Epidermal melanocyte (primary cell): ENCODE data around the gene GLS2.
"Not testable (repeated sequence)": the region's sequence is repeated elsewhere in the genome, so short reads cannot be mapped to it uniquely, and the experiment has no call there.

Source experiments
- DNase-seq: peaks from one replicate; pipeline ENCODE4 v3.0.0; 2011; ENCODE audit warnings: low spot score; ENCODE audit not compliant: insufficient read length

The GLS2 gene

DNA sequence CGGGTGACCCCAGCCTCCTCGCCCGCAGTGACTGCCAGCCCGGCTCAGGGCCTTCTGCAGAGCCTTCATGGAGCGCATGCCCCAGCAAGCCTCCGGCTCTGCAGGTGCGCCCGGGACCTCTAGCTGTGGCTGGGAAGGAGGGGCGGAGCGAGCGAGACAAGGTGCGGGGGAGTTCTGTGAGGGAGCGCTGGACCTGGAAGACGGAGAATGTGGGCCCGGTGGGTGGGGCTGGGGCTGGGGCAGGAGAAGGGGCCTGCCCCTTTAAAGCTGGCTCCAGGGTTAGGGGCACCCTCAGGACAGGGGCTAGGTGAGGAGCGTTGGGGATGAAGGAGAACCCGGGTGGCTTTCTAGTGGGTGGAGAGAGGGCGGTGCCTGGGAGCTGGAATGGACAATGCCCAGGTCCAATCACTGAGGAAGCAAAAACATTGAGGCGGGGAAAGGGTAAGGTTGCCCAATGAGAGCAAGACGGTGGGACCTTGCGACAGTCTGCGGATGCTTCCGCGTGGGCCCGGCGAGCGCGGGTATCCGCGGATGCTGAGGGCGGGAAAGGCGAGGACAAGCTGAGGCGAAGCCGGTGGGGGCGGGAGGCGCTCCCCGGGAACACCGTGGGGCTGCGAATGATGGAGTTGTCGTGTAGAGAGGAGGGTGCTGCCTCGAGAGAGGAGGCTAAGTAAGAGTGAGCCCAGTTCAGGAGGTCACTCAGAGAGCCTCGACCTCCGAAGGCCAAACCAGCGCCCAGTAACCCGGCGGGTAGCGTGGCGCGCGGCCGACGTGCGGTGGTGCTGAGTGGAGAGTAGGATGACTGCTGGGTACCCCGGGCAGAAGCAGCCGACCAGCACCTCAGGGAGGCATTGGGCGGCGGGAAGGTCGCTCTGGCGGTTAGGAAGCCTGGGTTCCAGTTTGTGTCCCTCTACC, at the start of gene GLS2:
Gene GLS2 (minus strand): TSS at position 121 of the 915 bp plus-strand sequence. CDS start 43 bp downstream, at position 78.
- peak; percentile 69 for DNase-seq

DNA sequence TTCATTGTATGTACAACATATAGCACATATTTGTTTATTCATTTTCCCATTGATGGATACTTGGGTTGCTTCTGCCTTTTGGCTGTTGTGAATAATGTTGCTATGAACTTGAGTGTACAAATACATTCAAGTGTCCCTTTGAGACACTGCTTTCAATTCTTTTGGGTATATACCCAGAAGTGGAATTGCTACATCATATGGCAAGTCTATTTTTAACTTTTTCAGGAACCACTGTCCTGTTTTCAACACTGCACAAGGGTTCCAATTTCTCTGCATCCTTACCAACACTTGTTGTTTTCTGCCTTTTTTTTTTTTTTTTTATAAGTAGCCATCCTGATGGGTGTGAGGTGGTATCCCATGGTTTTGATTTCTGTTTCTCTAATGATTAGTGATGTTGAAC, 49.6 kb upstream of the GLS2 start:
- no peak for DNase-seq

DNA sequence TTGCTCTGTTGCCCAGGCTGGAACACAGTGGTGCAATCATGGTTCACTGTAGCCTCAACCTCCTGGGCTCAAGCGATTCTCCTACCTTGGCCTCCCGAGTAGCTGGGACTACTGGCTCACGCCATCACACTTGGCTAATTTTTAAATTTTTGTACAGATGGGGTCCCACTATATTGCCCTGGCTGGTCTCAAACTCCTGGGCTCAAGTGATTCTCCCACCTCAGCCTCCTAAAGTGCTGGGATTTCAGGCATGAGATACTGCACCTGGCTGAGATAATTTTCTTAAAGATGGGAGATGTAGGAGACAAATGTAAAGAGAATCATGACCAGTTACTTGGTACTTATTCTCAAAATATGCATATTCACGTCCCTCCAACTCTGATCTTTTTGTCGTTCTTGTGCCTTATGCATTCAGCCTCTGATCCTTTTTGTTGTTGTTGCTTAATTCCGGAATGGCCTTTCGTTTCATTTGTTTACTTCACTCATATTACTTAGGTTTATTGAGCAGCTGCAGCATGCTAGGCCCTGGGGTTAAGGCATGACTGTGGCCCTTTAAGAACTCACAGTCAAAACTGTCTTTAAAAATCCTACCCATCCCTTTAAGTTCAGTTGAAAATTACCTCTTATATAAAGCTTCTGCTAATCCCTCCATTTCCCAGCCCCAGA, 42.6 kb upstream of the GLS2 start:
- DNase-seq, result no peak

DNA sequence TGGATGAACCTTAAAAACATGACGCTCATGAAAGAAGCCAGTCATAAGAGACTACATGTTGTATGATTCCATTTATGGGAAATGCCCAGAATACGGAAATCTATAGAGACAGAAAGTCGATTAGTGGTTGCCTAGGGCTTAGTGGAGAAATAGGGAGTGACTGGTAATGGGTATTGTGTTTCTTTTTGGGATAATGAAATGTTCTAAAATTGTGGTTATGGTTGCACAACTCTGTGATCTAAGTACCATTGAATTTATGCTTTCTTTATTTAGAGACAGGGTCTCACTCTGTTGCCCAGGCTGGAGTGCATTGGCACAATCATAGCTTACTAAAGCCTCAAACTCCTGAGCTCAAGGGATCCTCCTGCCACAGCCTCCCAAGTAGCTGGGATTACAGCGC, 41.7 kb upstream of the GLS2 start:
- DNase-seq, result no peak

DNA sequence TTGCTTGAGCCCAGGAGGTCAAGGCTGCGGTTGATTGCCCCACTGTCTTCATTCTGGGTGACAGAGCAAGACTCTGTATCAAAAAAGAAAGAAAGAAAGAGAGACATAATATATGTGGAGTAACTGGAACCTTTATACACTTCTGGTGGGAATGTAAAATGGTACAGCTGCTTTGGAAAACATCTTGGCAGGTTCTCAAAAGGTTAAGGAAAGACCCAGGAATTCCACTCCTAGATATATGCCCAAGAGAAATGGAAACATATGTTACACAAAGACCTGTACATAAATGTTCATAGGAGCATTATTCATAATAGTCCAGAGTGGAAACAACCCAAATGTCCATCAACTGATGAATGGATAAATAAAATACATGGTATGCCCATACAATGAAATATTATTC, 40.9 kb upstream of the GLS2 start:
- no peak for DNase-seq

DNA sequence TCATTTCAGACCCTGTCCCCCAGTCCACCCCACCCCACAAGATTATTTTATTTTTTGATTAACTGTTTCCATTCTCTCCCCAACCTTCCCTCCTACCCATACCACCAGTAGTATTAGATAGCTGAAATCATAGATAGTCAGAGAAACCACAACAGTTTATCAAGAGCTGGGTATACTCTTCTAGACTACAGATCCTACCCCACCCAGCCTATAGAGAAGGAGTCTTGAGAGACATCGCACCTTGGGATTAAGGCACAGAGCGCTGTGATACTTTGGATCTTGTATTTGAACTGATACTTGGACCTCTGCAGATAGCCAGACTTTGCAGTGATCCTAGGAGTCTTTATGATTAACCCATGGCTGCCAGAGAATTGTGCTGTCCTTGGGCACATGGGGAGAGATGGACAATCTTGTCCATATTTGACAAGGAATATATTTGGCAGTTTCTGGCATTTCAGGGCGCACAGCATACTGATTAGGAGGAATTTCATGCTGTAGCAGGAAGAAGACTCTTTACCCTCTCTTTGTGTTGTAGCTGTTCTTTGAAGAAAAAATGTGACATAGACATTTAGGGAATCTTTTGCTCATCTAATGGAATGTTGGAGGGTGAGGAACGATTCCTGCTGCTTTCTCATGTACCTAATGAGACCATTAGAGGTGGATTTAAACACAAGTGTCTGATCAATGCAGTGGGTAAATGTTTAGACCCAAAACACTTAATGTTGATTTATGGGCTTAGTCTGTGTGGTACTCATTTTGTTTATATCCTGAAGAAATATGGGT, 34.6 kb upstream of the GLS2 start:
- no peak for DNase-seq

DNA sequence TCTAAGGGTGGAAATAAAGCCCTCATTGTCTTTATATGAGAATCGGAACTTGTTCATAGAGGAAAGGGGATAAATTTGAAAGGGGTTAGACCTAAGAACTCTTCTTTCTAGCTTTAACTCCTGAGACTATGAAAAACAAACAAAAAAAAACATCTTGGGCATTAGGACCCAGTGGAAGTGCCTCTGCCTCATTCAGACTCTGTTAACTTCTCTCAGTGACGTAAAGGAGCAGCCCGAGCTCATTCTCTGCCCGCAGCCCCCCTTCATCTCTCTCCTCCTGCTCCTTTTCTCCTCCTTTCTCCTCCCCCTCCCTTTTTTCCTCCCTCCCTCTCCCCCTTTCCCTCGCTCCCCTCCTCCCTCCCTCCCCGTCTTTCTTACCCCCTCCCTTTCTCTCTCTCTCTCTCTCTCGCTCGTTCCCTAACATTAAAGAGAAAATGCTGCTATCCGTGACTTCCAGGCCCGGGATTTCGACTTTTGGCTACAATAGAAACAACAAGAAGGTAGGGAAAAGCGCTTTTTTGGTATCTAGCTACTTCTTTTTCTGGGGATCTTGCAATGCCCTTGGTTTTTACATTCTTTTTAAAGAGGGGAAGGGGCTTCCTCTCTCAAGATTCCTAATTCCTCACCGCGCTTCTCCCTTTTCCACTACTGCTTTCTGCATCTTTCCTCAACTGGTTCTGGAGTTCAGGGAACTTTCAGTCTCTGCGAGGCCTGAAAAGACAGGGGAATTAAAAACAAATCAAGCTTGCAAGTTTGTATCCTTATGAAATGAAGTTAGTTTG, 33.8 kb upstream of the GLS2 start, which contains the start of gene RBMS2:
Gene RBMS2 (plus strand): TSS at position 231 of the 782 bp plus-strand sequence. CDS start 204 bp downstream, at position 435.
- peak; percentile 60 for DNase-seq

DNA sequence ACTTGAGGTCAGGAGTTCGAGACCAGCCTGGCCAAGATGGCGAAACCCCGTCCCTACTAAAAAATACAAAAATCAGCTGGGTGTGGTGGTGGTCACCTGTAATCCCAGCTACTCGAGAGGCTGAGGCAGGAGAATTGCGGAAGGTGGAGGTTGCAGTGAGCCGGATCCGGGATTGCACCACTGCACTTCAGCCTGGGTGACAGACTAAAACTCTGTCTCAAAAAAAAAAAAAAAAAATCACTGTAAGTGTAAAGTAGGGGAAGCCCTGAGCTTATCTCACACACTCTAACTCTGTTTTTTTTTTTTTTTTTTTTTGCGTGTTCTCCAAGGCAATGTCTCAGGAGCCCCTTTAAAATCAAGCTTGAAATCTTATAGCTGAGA, 33.2 kb upstream of the GLS2 start:
- no peak for DNase-seq

DNA sequence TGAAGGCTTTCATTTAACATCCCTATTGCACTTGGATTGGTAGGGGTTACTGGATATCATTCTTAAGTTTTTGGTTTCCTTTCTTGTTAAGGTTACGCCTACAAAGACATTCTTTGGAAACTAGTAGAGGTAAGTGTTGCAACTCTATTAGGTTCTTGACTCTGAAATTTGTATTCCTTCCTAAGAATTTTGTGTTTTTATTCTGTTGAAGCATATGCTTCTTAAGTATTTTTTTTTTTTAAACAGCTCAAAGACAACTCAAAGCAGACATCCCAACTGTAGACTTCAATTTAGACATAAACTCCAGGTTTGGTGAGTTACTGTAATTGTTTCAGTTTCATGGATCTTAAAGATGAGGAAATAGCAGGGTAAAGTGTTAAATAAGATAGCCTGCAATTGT, 32.5 kb upstream of the GLS2 start:
- DNase-seq, result no peak

DNA sequence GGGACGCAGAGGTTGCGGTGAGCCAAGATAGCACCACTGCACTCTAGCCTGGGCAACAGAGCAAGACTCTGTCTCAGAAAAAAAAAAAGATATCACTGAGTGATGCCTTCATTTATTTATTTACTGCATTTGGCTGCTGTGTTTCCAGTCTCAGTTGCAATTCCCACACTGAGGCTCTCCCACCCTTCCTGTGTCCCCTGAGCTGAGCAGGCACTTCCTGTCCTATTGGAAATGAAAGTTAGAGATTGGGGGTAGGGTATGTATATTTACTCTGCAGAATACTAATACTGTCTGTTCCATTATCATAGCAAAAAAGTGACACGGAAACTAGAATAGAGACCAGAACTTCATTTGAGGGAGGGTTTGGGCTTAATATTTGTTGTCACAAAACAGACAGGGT, 32.1 kb upstream of the GLS2 start:
- no peak for DNase-seq

DNA sequence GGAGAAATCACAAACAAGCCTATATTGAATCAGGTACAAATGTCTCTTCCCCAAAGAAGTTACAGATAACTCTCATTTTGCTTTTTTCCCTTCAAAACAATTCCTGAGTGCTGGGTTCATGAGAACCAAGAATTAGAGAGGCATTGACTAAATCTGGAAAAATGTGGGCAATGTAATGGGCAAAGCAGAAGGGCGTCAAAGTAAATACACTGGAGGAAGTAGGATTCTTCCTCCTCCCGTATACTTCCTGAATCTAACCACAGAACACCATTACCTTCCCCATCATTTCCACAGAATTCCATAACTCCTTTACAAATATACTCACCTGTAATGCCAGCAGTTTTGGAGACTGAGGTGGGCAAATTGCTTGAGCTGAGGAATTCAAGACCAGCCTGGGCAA, 30.6 kb upstream of the GLS2 start:
- DNase-seq, result no peak

DNA sequence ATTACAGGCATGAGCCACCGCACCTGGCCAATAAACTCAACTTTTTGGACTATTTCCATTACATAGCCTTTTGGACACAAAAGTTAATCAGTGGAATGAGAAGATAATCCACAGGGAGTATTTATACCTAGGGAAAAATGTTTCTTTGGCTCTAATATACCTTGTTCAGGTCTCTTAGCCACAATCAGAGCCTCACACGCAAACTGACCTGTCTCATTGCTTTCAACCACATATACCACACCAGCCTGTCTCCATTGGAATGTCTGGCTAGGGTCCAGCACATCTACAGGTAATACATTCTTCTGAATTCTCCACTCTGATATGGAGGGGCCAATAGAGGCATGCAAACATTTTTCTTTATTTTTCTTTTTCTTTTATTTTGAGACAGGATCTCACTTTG, 29.9 kb upstream of the GLS2 start:
- no peak for DNase-seq

DNA sequence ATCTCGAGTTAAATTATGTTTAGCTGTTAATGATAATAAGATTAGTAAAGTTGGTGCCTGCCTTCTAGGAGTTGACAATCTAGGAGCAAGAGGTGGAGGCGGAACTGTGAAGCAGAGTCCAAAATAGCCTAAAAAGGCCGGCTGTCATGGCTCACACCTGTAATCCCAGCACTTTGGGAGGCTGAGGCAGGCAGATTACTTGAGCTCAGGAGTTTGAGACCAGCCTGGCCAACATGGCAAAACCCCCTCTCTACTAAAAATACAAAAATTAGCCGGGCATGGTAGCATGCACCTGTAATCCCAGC, 26.0 kb upstream of the GLS2 start:
- DNase-seq, result not testable (repeated sequence)

DNA sequence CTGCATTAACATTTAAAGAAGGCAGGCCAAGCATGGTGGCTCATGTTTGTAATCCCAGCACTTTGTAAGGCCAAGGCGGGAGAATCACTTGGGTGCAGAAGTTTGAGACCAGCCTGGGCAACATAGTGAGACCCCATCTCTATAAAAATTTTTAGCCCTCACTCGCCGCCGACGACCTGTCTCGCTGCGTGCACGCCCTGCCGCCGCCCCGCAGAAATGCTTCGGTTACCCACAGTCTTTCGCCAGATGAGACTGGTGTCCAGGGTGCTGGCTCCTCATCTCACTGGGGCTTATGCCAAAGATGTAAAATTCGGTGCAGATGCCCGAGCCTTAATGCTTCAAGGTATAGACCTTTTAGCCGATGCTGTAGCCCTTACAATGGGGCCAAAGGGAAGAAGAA, 22.8 kb upstream of the GLS2 start:
- DNase-seq, result no peak

DNA sequence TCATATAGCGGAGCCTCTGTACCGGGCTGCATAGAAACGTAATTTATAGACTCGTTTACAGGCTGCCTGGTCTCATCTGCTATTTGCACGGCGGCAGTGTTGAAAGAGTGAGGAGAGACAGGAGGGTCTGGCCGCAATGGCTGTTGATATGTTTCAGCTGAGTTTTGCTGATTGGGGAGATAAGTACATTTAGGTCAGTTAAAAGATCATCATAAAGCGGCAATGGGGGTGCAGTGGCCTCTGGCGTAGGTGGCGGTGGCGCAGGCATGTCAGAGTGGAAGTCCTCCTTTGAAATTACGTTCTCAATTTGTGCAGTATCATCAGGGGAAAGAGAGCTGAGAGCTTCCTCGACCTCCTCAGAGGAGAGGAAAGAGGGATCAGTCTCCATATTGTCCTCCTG, 11.9 kb upstream of the GLS2 start:
- not testable (repeated sequence) for DNase-seq

DNA sequence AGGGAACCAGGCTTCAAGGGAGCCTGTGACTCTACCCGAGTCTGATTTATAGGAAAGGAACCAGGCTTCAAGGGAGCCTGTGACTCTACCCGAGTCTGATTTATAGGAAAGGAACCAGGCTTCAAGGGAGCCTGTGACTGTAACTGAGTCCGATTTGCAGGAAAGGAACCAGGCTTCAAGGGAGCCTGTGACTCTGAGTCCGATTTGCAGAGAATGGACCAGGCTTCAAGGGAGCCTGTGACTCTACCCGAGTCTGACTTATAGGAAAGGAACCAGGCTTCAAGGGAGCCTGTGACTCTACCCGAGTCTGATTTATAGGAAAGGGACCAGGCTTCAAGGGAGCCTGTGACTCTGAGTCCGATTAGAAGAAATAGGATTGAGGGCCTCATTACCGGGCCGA, 11.5 kb upstream of the GLS2 start:
- not testable (repeated sequence) for DNase-seq

DNA sequence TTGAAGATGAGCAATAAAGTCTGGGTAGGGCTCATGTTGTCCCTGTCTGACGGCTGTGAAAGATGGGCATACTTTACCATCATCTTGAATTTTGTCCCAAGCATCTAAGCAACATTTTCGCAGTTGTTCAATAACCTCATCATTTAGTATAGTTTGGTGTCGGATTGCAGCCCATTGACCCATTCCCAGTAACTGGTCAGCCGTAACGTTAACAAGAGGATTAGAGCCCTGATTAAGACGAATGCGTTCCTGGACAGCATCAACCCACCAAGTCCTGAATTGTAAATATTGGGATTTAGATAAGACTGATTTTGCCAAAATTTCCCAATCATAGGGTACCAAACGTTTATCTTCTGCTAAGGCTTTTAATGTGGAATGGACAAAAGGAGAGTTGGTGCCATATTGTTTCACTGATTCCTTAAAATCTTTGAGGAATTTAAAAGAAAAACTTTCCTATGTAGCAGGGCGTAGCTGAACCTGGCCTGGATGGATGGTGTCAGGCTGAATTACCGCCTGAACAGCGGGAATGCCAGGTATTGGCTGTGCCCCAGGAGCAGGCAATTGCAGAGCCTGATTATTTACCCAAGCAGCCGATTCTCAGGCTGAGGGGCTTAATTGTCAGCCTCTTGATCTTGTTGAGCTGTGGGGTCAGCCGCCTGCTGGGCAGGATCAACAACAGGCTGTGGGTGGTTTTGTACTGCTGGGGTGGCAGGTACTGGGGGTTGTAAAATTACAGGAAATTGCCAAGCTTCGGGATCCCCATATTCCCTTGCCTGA, 10.4 kb upstream of the GLS2 start:
- not testable (repeated sequence) for DNase-seq

DNA sequence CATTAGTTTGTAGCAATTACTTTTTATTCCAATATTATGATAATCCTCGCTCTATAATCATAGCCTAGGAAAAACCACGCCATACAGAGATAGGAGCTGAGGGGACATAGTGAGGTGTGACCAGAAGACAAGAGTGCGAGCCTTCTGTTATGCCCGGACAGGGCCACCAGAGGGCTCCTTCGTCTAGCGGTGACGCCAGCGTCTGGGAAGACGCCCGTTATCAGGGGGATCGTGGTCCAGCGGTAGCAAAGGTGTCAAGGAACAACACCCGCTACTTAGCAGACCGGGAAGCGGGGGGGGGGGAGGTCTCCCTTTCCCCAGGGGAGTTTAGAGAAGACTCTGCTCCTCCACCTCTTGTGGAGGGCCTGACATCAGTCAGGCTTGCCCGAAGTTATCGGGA, 8.7 kb upstream of the GLS2 start:
- not testable (repeated sequence) for DNase-seq

DNA sequence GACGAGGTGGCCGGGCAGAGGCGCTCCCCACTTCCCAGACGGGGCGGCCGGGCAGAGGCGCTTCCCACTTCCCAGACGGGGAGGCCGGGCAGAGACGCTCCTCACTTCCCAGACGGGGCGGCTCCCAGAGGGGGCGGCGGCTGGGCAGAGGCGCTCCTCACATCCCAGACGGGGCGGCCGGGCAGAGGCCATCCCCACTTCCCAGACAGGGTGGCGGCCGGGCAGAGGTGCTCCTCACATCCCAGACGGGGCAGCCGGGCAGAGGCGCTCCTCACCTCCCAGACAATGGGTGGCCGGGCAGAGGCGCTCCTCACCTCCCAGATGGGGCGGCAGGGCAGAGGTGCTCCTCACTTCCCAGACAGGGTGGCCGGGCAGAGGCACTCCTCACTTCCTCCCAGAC, 6.5 kb upstream of the GLS2 start:
- not testable (repeated sequence) for DNase-seq

DNA sequence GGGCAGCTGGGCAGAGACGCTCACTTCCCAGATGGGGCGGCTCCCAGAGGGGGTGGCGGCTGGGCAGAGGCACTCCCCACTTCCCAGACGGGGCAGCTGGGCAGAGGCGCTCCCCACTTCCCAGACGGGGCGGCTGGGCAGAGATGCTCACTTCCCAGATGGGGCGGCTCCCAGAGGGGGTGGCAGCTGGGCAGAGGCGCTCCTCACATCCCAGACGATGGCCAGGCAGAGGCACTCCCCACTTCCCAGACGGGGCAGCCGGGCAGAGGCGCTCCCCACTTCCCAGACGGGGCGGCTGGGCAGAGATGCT, 6.1 kb upstream of the GLS2 start:
- DNase-seq, result not testable (repeated sequence)
